ENCODE results near the gene LRRC25.

Gene LRRC25

GRCh38 chr19:18392417-18392816 is 5.0 kb downstream of the LRRC25 start:
- no peaks in the 10 kb centered on the region for H3K27me3 ChIP-seq (replicated peaks; ENCODE audit: control insufficient read depth, insufficient read depth, low read length)

GRCh38 chr19:18391509-18392075 is 5.8 kb downstream of the LRRC25 start:
- H3K27me3 ChIP-seq (replicated peaks; ENCODE audit: control insufficient read depth, insufficient read depth, low read length), result no peaks in the 10 kb centered on the region
- H3K4me3 ChIP-seq (replicated peaks; ENCODE audit: low read depth, low read length), result no peak overlapping the region
- DNase-seq (ENCODE audit: extremely low read depth, insufficient read length), result no peak
- TF ChIP-seq CTCF (IDR thresholded peaks at IDR 0.05; ENCODE audit: insufficient read depth, low read length, poor library complexity, severe bottlenecking), result no peak
- H3K36me3 ChIP-seq (ENCODE audit: control insufficient read depth, insufficient read depth, low read length), result no peaks in the 10 kb centered on the region

More at GRCh38 chr19:18392417-18392816, 5.0 kb downstream of the LRRC25 start:
- Histone ChIP-seq H3K36me3 (ENCODE audit: control insufficient read depth, insufficient read depth, low read length) (no peaks in the 10 kb centered on the region), H3K4me3 (replicated peaks; ENCODE audit: low read depth, low read length) (no peak overlapping the region)
- no peak for DNase-seq (ENCODE audit: extremely low read depth, insufficient read length)
- no peak for TF ChIP-seq CTCF (IDR thresholded peaks at IDR 0.05; ENCODE audit: insufficient read depth, low read length, poor library complexity, severe bottlenecking)

- H3K4me3 ChIP-seq (replicated peaks; ENCODE audit: low read depth, low read length), result no peak overlapping the region
Observed at GRCh38 chr19:18390065-18390907, 7.1 kb downstream of the LRRC25 start.

GRCh38 chr19:18389726-18390064 is 7.7 kb downstream of the LRRC25 start:
- no peak for TF ChIP-seq CTCF (IDR thresholded peaks at IDR 0.05; ENCODE audit: insufficient read depth, low read length, poor library complexity, severe bottlenecking)
- Histone ChIP-seq H3K36me3 (ENCODE audit: control insufficient read depth, insufficient read depth, low read length) (no peaks in the 10 kb centered on the region), H3K27me3 (replicated peaks; ENCODE audit: control insufficient read depth, insufficient read depth, low read length) (no peaks in the 10 kb centered on the region), H3K4me3 (replicated peaks; ENCODE audit: low read depth, low read length) (no peak overlapping the region)
- DNase-seq (ENCODE audit: extremely low read depth, insufficient read length), result no peak

More at GRCh38 chr19:18390065-18390907, 7.1 kb downstream of the LRRC25 start:
- TF ChIP-seq CTCF (IDR thresholded peaks at IDR 0.05; ENCODE audit: insufficient read depth, low read length, poor library complexity, severe bottlenecking), result no peak
- DNase-seq (ENCODE audit: extremely low read depth, insufficient read length), result no peak
- Histone ChIP-seq H3K27me3 (replicated peaks; ENCODE audit: control insufficient read depth, insufficient read depth, low read length) (no peaks in the 10 kb centered on the region), H3K36me3 (ENCODE audit: control insufficient read depth, insufficient read depth, low read length) (no peaks in the 10 kb centered on the region)

GRCh38 chr19:18388960-18389725 is 8.3 kb downstream of the LRRC25 start:
- no peaks in the 10 kb centered on the region for H3K36me3 ChIP-seq (ENCODE audit: control insufficient read depth, insufficient read depth, low read length)
- no peak overlapping the region; the same call in 1 of the 2 replicates for H3K4me3 ChIP-seq (replicated peaks; ENCODE audit: low read depth, low read length)
- no peak for TF ChIP-seq CTCF (IDR thresholded peaks at IDR 0.05; ENCODE audit: insufficient read depth, low read length, poor library complexity, severe bottlenecking)
- DNase-seq (ENCODE audit: extremely low read depth, insufficient read length), result no peak
- H3K27me3 ChIP-seq (replicated peaks; ENCODE audit: control insufficient read depth, insufficient read depth, low read length), result no peaks in the 10 kb centered on the region
